Epithelial cell of esophagus (primary cell): Measurements from ENCODE around the gene RCC1.

ENCODE experiments used
- DNase-seq: peaks from one replicate; pipeline ENCODE4 v3.0.0; 2010; ENCODE audit warnings: low read depth
- H3K4me3 ChIP-seq: 2 replicates; pipeline ENCODE4 v1.5.1; 2011; ENCODE audit warnings: mild to moderate bottlenecking, low read length, control low read depth
- CTCF ChIP-seq: IDR thresholded peaks from 2 replicates; pipeline ENCODE4 v1.5.1; 2011; ENCODE audit warnings: low read depth, mild to moderate bottlenecking, low read length, control low read depth, inconsistent platforms; ENCODE audit not compliant: insufficient read depth; ENCODE audit errors: missing control alignments

Gene RCC1

DNA sequence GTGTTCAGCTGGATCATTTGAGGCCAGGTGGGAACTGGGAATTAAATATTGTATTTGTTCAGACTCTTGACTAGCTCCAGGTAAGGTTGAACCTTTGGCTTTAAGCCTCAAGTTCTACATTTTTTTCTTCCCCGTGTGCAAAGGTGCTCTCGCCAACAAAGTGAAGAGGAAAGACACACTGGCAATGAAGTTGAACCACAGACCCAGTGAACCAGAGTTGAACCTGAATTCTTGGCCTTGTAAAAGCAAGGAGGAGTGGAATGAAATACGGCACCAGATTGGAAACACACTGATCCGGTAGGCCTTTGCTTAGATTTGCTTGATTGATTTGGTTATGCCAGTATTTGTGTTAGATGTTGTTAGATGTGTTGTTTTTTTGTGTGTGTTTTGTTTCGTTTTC, 25.5 kb upstream of the RCC1 start:
- DNase-seq: no peak
- no peak overlapping the region for H3K4me3 ChIP-seq
- no peak for TF ChIP-seq CTCF

DNA sequence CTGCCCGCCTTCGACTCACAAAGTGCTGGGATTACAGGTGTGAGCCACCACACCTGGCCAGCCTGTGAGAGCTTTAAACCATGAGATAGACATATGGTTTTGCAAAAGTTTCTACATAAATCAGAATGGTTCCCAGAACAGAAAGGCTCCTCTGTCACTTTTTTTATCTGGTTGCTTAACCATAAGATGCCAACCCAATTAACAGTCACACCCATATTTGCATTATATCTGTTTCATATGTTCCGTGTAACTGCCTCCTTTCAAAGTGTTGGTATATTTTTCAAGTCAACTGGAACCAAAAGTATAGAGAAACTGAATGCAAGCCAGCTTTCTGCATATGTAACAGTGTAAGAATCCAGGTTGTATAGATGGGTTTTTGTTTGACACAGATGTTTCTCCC, 23.7 kb upstream of the RCC1 start:
- no peak for DNase-seq
- H3K4me3 ChIP-seq: no peak overlapping the region
- TF ChIP-seq CTCF: no peak

GRCh38 chr1:28482702-28483101, 23.1 kb upstream of the RCC1 start:
- no peak for DNase-seq
- no peak for TF ChIP-seq CTCF

DNA sequence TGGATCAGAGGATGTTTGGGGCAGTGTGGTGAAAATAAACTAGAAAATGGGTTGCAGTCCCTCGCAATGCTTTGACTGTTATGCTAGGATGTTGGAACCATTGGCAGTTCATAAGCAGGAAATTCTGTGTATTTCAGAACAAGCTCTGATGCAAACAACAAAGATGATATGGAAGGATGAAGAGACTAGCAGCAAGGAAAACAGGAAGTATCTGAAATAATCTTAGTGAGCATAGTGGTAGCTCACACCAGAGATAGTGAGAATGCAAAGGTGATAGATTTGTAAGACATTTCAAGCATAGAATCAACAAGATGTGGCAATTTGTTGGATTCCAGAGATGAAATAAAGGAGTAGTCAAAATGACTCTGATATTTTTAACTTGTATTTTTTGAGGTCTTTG, 11.1 kb upstream of the RCC1 start:
- TF ChIP-seq CTCF: no peak
- DNase-seq: no peak
- H3K4me3 ChIP-seq: no peak overlapping the region

More at GRCh38 chr1:28482702-28483101, 23.1 kb upstream of the RCC1 start:
- no peak overlapping the region for H3K4me3 ChIP-seq

DNA sequence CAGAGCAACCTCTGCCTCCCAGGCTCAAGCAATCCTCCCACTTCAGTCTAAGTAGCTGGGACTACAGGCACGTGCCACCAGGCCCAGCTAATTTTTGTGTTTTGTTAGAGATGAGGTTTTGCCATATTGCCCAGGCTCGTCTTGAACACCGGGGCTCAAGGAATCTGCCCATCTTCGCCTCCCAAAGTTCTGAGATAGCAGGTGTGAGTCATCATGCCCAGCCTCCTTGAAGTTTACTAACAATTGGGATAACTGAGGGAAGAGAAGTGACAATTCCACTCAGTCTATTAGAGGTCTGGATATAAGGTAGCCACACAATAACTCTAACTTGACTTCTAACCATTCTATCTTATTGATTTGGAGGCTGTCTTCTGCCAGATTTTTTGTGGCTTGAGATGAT, 6.3 kb upstream of the RCC1 start:
- TF ChIP-seq CTCF: no peak
- H3K4me3 ChIP-seq: no peak overlapping the region
- DNase-seq: no peak

DNA sequence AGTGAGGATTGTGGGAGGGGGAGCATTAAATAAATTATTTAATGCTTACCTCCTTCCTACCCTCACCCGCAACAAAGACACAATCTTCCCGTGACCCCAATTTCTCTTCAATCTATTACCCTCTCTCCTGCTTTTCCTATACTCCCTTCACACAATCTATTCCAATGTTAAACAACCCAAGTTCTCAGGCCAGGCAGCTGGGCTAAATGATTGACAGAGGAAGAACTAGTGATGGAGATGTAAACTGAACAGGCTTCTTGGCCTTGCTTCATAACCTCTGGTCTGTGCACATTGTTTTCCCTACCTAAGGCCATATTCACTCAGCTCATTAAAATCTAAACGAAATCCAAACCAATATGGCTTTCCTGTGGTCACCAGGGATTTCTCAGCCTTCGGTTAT, 3.9 kb upstream of the RCC1 start:
- TF ChIP-seq CTCF: no peak
- no peak for DNase-seq
- no peak overlapping the region for H3K4me3 ChIP-seq

DNA sequence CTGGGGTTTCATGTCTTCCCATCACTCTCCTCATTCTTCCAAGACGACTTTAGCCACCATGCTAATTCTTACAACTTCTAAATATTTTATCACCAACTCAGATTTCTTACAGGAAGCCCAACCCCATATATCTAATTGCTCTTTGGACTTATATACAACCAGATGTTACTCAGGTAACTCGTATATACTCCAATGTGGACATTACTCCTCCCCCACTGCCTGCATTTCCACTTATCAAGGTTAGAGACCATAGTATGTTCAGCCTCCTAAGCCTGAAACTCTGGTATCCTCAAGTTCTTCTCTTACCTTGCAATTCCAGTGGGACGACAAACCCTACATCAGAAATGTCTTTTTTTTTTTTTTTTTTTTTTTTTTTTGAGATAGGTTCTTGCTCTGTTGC, 2.7 kb upstream of the RCC1 start:
- DNase-seq: no peak
- H3K4me3 ChIP-seq: no peak overlapping the region
- no peak for TF ChIP-seq CTCF
